ENCODE measurements around the gene CACNA1H.

GRCh38 chr16:1126586-1126985, 26.3 kb upstream of the CACNA1H start:
- TF ChIP-seq, protein P1, sequence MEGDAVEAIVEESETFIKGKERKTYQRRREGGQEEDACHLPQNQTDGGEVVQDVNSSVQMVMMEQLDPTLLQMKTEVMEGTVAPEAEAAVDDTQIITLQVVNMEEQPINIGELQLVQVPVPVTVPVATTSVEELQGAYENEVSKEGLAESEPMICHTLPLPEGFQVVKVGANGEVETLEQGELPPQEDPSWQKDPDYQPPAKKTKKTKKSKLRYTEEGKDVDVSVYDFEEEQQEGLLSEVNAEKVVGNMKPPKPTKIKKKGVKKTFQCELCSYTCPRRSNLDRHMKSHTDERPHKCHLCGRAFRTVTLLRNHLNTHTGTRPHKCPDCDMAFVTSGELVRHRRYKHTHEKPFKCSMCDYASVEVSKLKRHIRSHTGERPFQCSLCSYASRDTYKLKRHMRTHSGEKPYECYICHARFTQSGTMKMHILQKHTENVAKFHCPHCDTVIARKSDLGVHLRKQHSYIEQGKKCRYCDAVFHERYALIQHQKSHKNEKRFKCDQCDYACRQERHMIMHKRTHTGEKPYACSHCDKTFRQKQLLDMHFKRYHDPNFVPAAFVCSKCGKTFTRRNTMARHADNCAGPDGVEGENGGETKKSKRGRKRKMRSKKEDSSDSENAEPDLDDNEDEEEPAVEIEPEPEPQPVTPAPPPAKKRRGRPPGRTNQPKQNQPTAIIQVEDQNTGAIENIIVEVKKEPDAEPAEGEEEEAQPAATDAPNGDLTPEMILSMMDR (conservative IDR thresholded peaks at IDR 0.05; ENCODE audit: low read depth, low read length): no peak
- no peak for TF ChIP-seq EZH2 (IDR thresholded peaks at IDR 0.05; ENCODE audit: borderline replicate concordance, low read depth, low read length, poor library complexity, severe bottlenecking)

All from A673 (cell line).